Tibial artery (tissue), 4 donors: ENCODE results near the gene CEMIP2.

Experiments used
- DNase-seq, 2 donors: peaks; one replicate each; pipeline ENCODE4 v3.0.0-alpha.2; 2019
- H3K27ac ChIP-seq, 2 donors: fragments of 200-600 bp; sonication (generic) in 1 of 2; 1 replicate in 1 of 2; 2 replicates in 1 of 2; pipeline ENCODE4 v1.5.1; 2018 to 2019; ENCODE audit warnings: mild to moderate bottlenecking in 1 of 2
- H3K27me3 ChIP-seq, 2 donors: fragments of 200-600 bp; sonication (generic) in 1 of 2; one replicate each; pipeline versions ENCODE4 v1.5.1 to v1.6.0; 2016 to 2019
- H3K36me3 ChIP-seq, 3 donors: fragments of 200-600 bp; sonication (generic) in 2 of 3; one replicate each; pipeline ENCODE4 v1.5.1; 2016 to 2019; ENCODE audit warnings: mild to moderate bottlenecking in 2 of 3
- H3K4me1 ChIP-seq, 4 donors: fragments of 200-600 bp; sonication (generic) in 2 of 4; 1 replicate in 3 of 4; 2 replicates in 1 of 4; pipeline ENCODE4 v1.5.1; 2016 to 2019
- H3K4me3 ChIP-seq, 2 donors: fragments of 200-600 bp; sonication (generic) in 1 of 2; 1 replicate in 1 of 2; 2 replicates in 1 of 2; pipeline ENCODE4 v1.5.1; 2018 to 2019; ENCODE audit warnings: mild to moderate bottlenecking in 2 of 2
- H3K9me3 ChIP-seq, 3 donors: fragments of 200-600 bp; sonication (generic) in 1 of 3; one replicate each; pipeline ENCODE4 v1.5.1; 2016 to 2019
- intact Hi-C: fragments of 100-400 bp; cut with DNase I; formaldehyde crosslinking; loops from one replicate; pipeline ENCODE4 v1.15.0; 2023; ENCODE audit warnings: low total_unique reads
- TF ChIP-seq, protein P1 (sequence below), 2 experiments: fragments of 200-600 bp in 1 of 2; fragments of 450-650 bp in 1 of 2; IDR thresholded peaks; one replicate each; pipeline ENCODE4 v1.5.1; 2017 to 2019; ENCODE audit warnings: antibody characterized with exemption in 2 of 2, mild to moderate bottlenecking in 1 of 2, moderate library complexity in 1 of 2

CEMIP2 gene

DNA sequence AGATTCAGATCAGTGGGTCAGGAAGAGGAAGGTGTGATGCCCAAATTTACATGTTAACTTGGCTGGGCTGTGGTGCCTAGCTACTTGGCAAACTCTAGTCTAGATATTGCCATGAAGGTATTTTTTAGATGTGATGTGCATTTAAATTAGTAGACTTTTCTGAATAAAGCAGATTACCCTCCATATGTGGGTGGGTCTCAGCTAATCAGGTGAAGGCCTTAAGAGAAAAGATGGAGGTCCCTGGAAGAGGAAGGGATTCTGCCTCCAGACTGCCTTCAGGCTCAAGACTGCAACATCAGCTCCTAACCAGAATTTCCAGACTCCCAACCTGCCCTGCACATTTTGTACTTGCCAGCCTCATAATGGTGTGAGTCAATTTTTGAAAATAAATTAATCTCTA is 115.8 kb downstream of the CEMIP2 start:
- DNase-seq: no peak
- Histone ChIP-seq H3K4me3 (no peak overlapping the region), H3K27me3 (no peaks in the 10 kb centered on the region), H3K9me3 (no peaks in the 10 kb centered on the region), H3K4me1 (peaks cover 0 to 4% (median 0%) of the 10 kb centered on the region in 4 donors), H3K36me3 (no peaks in the 10 kb centered on the region), H3K27ac (no peak overlapping the region)
- TF ChIP-seq, protein P1, sequence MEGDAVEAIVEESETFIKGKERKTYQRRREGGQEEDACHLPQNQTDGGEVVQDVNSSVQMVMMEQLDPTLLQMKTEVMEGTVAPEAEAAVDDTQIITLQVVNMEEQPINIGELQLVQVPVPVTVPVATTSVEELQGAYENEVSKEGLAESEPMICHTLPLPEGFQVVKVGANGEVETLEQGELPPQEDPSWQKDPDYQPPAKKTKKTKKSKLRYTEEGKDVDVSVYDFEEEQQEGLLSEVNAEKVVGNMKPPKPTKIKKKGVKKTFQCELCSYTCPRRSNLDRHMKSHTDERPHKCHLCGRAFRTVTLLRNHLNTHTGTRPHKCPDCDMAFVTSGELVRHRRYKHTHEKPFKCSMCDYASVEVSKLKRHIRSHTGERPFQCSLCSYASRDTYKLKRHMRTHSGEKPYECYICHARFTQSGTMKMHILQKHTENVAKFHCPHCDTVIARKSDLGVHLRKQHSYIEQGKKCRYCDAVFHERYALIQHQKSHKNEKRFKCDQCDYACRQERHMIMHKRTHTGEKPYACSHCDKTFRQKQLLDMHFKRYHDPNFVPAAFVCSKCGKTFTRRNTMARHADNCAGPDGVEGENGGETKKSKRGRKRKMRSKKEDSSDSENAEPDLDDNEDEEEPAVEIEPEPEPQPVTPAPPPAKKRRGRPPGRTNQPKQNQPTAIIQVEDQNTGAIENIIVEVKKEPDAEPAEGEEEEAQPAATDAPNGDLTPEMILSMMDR (IDR thresholded peaks at IDR 0.05): no peak
- intact Hi-C loops: no loop called here

DNA sequence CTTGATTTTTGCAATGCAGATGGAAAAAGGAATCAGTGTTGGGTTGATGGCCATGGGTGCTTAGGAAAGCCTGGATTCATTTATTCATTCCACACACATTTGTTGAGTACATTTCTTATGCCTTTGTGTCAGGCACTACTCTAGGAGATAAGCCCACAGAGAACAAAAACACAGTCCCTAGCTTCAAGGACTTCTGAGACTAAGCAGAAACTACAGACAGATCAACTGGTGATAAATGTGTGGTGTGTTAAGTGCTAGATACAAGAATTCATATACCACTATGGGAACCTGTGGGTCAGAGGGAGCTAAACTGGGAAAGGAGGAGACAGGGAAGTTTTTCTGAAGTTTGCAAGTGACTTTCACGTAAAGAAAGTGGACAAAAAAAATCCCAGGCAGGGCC is 119.9 kb downstream of the CEMIP2 start:
- Histone ChIP-seq H3K36me3 (no peaks in the 10 kb centered on the region), H3K4me1 (peaks cover 0 to 10% (median 0%) of the 10 kb centered on the region in 4 donors), H3K27ac (no peak overlapping the region), H3K4me3 (no peak overlapping the region), H3K9me3 (no peaks in the 10 kb centered on the region), H3K27me3 (no peaks in the 10 kb centered on the region)
- intact Hi-C loops: no loop called here
- TF ChIP-seq, protein P1 (IDR thresholded peaks at IDR 0.05): no peak
- DNase-seq: no peak

DNA sequence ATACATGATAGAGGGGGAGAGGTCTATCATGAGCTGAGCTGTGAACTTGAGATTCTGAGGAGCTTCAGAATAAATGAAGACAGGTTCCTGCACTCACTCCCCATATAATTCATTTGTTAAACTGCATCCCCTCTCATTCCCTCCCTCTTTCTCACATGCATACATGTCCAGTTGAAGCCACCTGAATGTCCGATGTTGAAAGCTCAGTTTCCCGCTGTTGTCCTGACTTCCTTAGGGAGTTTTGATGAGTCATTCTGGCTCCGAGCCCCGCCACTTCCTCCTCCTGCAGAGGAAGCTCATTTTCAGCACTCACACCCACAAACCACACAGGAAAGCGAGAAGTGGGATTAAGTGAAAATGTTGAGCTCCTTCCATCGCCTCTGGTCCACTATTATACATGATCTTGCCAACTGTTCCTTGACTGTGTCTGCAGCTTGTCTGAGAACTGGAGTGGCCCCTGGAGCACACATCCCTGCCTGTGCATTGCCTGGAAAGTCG is 121.2 kb downstream of the CEMIP2 start:
- H3K4me3 ChIP-seq: no peak overlapping the region
- H3K27me3 ChIP-seq: no peaks in the 10 kb centered on the region
- no peaks in the 10 kb centered on the region for H3K9me3 ChIP-seq
- no peak overlapping the region for H3K27ac ChIP-seq
- no peaks in the 10 kb centered on the region for H3K36me3 ChIP-seq
- intact Hi-C loops: no loop called here
- DNase-seq: peak; percentile 75 to 84
- TF ChIP-seq, protein P1 (IDR thresholded peaks at IDR 0.05): no peak
- peaks cover 0 to 10% (median 0%) of the 10 kb centered on the region in 4 donors for H3K4me1 ChIP-seq

GRCh38 chr9:71646131-71646530 is 122.2 kb downstream of the CEMIP2 start:
- Histone ChIP-seq H3K9me3 (no peaks in the 10 kb centered on the region), H3K27me3 (no peaks in the 10 kb centered on the region), H3K27ac (no peak overlapping the region), H3K36me3 (no peaks in the 10 kb centered on the region), H3K4me3 (no peak overlapping the region), H3K4me1 (peaks cover 0 to 10% (median 0%) of the 10 kb centered on the region in 4 donors)
- no peak for DNase-seq
- TF ChIP-seq, protein P1 (IDR thresholded peaks at IDR 0.05): no peak
- intact Hi-C loops: no loop called here

GRCh38 chr9:71644819-71645362 is 123.4 kb downstream of the CEMIP2 start:
- Histone ChIP-seq H3K4me3 (no peak overlapping the region), H3K27ac (no peak overlapping the region), H3K4me1 (peaks cover 0 to 10% (median 0%) of the 10 kb centered on the region in 4 donors), H3K27me3 (no peaks in the 10 kb centered on the region), H3K36me3 (no peaks in the 10 kb centered on the region), H3K9me3 (no peaks in the 10 kb centered on the region)
- intact Hi-C loops: no loop called here
- TF ChIP-seq, protein P1 (IDR thresholded peaks at IDR 0.05): no peak
- no peak for DNase-seq
